ENCODE measurements around the gene DYNLT4.
"Not testable (repeated sequence)": the region's sequence is repeated elsewhere in the genome, so short reads cannot be mapped to it uniquely, and the experiment has no call there.

DYNLT4 gene

DNA sequence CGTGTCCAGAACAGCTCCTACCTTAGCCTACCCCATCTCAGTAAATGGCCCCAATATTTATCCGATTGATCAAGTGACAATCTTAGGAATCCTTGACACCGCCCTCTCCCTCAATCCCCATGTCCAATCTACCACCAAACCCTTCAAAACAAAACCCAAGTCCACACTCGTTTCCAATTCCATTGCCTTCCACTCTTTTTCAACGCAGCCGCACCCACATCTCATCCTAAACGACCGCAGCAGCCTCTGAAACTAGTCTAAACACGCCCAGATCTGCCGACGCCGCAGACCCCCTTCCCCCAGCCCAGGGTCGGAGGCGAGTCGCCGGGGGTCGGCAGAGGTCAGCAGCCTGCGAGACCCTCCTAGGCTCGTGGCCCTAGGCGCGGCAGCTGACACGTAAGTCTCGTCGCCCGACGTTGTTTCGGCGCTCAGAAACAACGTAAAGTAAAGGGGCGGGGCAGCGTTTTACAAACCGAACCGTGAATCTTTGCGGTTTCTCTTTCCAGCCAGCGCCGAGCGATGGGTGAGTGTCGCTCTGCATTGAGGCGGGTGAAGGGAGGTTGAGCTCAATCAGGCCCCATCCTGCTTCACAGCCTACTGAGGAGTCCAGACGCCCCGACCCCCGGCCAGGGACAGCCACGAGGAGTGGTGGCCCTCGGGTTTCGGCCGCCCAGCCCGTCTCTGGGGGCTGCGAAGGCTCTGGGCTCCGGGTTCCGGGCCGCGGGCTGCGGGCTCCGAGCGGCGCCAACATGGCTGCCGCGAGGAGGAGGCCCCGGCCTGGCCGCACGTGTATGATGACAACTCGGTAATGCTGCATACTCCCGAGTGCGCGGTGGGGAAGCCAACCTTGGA is 31.8 kb downstream of the DYNLT4 start, which contains the start of gene RPS8:
Gene RPS8, plus strand, starts transcription at position 463 of the 852 bp plus-strand sequence. Its CDS starts 57 bp downstream, at position 520.
- DNase-seq (ENCODE audit: extremely low spot score, insufficient read length, low read depth), result peak; percentile 74
- FAIRE-seq, result peak; percentile 85

DNA sequence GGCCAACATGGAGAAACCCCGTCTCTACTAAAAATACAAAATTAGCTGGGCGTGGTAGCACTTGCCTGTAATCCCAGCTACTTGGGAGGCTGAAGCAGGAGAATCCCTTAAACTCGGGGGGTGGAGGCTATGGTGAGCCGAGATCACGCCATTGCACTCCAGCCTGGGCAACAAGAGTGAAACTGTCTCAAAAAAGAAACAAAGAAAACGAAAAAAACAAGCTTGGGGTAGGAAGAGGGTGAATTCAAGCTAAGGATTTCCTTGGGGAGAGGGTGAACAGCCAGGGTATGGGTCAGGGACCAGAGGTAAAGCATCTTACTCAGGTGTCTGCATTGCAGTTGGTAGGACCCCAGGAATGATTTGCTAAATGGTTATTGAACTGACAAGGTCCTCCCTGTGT is 40.7 kb downstream of the DYNLT4 start:
- FAIRE-seq, result not testable (repeated sequence)

DNA sequence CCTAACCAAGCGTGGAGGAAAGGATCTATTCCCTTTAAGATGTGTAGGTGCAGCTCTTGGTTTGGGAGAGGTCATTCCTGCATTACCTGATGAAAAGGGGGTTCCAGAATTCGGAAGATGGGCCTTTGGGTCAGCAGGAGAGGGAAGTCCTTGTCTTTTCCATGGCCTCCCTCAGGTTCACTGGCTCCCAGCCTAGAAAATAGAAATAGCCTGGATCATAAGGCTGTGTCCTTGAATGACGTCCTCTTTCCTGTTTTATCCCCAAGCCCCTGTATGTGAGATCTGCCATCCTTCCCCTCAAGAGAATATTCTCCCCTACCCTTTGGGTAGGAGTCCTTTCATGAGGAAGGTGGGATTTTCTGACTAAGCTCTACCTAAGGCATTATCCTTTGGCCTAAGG is 46.3 kb downstream of the DYNLT4 start:
- no peak for DNase-seq (ENCODE audit: extremely low spot score, insufficient read length, low read depth)
- FAIRE-seq, result no peak

More for the DNA sequence above, 40.7 kb downstream of the DYNLT4 start:
- not testable (repeated sequence) for DNase-seq (ENCODE audit: extremely low spot score, insufficient read length, low read depth)

DNA sequence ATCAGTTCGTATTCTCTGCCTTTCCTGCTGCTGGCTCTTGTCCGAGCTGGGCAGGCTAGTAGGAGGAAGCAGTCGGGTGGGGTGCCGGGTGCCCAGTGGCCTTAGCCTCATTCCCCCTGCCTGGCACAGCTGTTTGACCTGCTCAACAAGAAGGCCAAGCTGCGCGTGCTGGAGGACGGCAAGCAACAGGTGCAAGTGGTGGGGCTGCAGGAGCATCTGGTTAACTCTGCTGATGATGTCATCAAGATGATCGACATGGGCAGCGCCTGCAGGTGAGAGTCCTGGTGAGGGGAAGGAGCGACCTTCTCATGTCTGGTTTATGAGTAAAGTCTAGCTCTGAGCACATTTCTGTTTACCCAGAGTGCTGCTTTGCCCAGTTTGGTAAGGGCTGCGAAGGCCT is 48.1 kb downstream of the DYNLT4 start:
- FAIRE-seq, result no peak
- DNase-seq (ENCODE audit: extremely low spot score, insufficient read length, low read depth), result no peak

DNA sequence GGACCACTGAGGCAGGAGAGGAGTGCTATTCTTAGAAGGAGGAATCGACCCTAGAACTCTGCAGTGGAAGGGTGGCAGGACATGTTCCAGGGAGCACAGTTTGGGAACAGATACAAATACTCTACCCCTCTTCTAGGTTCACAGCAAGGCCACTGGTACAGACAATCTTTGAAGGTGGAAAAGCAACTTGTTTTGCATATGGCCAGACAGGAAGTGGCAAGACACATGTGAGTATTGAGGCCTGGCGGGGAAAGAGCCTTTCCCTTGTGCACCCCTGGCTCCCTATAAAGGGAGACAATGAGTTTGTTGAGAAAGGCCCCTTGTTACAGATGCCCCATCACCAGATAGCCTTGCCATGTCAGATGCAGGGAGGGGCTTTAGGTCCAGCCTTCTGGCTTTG is 49.7 kb downstream of the DYNLT4 start:
- peak; percentile 76 for FAIRE-seq
- DNase-seq (ENCODE audit: extremely low spot score, insufficient read length, low read depth), result no peak

Measured in GM18507 (cell line).